ENCODE results near the gene SENP5. TPM values are rescaled to one million over a fixed set of nuclear protein-coding genes. Genes with fewer than 3 reads are reported as not detected.
A peak's percentile ranks its signal among the peaks of the same experiment; 100 is the strongest.

Gene SENP5
- total and polyA plus RNA-seq, 9 of the 15 experiments (the other 6 are each of a cell fraction or from before 2014, with no cell fraction given), result 18.3 to 59.7 (median 35.8) TPM

DNA sequence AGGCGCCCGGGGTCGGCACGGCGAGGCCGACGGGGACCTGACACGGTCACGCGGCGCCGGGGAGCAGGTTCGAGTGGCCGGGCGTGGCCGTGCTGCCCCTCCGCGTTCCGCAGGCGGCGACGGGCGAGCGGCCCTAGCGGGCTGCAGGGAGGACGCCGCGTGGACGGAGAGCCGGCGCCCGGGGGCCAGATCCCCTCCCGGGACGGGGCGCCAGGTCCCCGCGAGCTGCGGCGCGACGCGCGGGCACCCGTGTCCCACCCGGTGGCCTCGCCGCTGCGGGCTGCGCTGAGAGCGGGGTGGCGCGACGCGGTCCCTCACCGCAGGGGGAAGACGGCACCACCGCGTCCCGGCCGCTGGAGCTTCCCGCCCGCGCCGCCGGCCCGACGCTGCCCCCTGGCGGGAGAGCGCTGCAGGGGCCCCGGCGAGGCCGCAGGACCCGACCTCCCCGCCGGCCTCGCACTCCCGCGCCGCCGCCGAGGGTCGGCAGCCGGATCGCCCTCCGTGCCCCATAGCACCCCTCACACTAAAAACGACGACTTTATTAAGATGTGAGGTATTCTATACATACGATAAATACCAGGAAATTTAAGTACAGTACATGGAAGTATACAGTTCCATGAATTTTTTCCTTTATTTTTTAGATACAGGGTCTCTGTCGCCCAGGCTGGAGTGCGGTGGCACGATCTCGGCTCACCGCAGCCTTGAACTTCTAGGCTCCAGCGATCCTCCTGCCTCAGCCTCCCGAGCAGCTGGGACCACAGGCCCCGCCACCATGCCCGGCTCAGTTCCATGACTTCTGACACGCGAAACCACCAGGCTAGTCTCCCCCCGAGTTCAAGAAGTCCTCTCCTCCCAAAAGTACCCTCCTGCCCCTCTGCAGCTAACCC, 102.2 kb downstream of the SENP5 start (continued):
- TF ChIP-seq, protein P1, sequence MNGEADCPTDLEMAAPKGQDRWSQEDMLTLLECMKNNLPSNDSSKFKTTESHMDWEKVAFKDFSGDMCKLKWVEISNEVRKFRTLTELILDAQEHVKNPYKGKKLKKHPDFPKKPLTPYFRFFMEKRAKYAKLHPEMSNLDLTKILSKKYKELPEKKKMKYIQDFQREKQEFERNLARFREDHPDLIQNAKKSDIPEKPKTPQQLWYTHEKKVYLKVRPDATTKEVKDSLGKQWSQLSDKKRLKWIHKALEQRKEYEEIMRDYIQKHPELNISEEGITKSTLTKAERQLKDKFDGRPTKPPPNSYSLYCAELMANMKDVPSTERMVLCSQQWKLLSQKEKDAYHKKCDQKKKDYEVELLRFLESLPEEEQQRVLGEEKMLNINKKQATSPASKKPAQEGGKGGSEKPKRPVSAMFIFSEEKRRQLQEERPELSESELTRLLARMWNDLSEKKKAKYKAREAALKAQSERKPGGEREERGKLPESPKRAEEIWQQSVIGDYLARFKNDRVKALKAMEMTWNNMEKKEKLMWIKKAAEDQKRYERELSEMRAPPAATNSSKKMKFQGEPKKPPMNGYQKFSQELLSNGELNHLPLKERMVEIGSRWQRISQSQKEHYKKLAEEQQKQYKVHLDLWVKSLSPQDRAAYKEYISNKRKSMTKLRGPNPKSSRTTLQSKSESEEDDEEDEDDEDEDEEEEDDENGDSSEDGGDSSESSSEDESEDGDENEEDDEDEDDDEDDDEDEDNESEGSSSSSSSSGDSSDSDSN (IDR thresholded peaks at IDR 0.05; ENCODE audit: borderline replicate concordance in 1 of 2, low read depth in 2 of 2, low read length in 2 of 2), result peak; percentile 80 to 93; a peak in 3 of 4 replicates
- TF ChIP-seq XRCC4 (IDR thresholded peaks at IDR 0.05; ENCODE audit: extremely low read depth, insufficient read depth, insufficient read length) (no peak), GATAD2B (IDR thresholded peaks at IDR 0.05; ENCODE audit: borderline replicate concordance) (peak; percentile 97), ZNF24 (IDR thresholded peaks at IDR 0.05) (peak; percentile 37), RBBP5 (IDR thresholded peaks at IDR 0.05; ENCODE audit: borderline replicate concordance, insufficient read depth, low read length, poor library complexity, severe bottlenecking) (no peak)

All from K562 (cell line).